GM23248 (cell line): ENCODE data around the gene C22orf23. TPM values are rescaled to one million over a fixed set of nuclear protein-coding genes. Genes with fewer than 3 reads are reported as not detected.

ENCODE experiments used
- DNase-seq: peaks from one replicate; pipeline ENCODE4 v3.0.0-alpha.2; 2015
- H2AFZ ChIP-seq: fragments of 200-600 bp; sonication (generic); 2 replicates; pipeline ENCODE4 v1.6.1; 2016; ENCODE audit warnings: antibody characterized with exemption
- H3F3A ChIP-seq: fragments of 200-600 bp; sonication (generic); 2 replicates; pipeline ENCODE4 v1.6.1; 2016; ENCODE audit warnings: mild to moderate bottlenecking, antibody characterized with exemption, mixed run types; ENCODE audit not compliant: insufficient read depth
- H3K27ac ChIP-seq: fragments of 200-600 bp; sonication (generic); 2 replicates; pipeline ENCODE4 v1.5.1; 2016; ENCODE audit warnings: mild to moderate bottlenecking
- H3K27me3 ChIP-seq: fragments of 200-600 bp; sonication (generic); replicated peaks from 2 replicates; pipeline ENCODE4 v1.6.1; 2016; ENCODE audit warnings: mild to moderate bottlenecking; ENCODE audit not compliant: insufficient read depth
- H3K36me3 ChIP-seq: fragments of 200-600 bp; sonication (generic); 2 replicates; pipeline ENCODE4 v1.6.1; 2016; ENCODE audit warnings: low read depth, mild to moderate bottlenecking
- H3K4me1 ChIP-seq: fragments of 200-600 bp; sonication (generic); 2 replicates; pipeline ENCODE4 v1.6.1; 2016; ENCODE audit warnings: mild to moderate bottlenecking; ENCODE audit not compliant: insufficient read depth
- H3K4me2 ChIP-seq: fragments of 200-600 bp; sonication (generic); one replicate; pipeline ENCODE4 v1.6.1; 2016; ENCODE audit warnings: mild to moderate bottlenecking; ENCODE audit not compliant: unreplicated experiment
- H3K4me3 ChIP-seq: fragments of 200-600 bp; sonication (generic); 2 replicates; pipeline ENCODE4 v1.5.1; 2016; ENCODE audit warnings: mild to moderate bottlenecking
- H3K79me2 ChIP-seq: fragments of 200-600 bp; sonication (generic); 2 replicates; pipeline ENCODE4 v1.6.1; 2016; ENCODE audit warnings: mild to moderate bottlenecking; ENCODE audit not compliant: insufficient read depth
- H3K9ac ChIP-seq: fragments of 200-600 bp; sonication (generic); 2 replicates; pipeline ENCODE4 v1.6.1; 2016; ENCODE audit warnings: mild to moderate bottlenecking
- H3K9me2 ChIP-seq: fragments of 200-600 bp; sonication (generic); 2 replicates; pipeline ENCODE4 v1.6.1; 2016; ENCODE audit warnings: mixed run types, mild to moderate bottlenecking, moderate library complexity; ENCODE audit not compliant: insufficient read depth
- H3K9me3 ChIP-seq: fragments of 200-600 bp; sonication (generic); one replicate; pipeline ENCODE4 v1.6.1; 2017; ENCODE audit warnings: low read depth
- H4K20me1 ChIP-seq: fragments of 200-600 bp; sonication (generic); 2 replicates; pipeline ENCODE4 v1.6.0; 2016; ENCODE audit not compliant: insufficient read depth
- EZH2 ChIP-seq: fragments of 200-600 bp; sonication (generic); IDR thresholded peaks from 2 replicates; pipeline ENCODE4 v1.6.1; 2018; ENCODE audit warnings: antibody characterized with exemption, mild to moderate bottlenecking; ENCODE audit not compliant: insufficient read depth, poor library complexity, severe bottlenecking
- EZH2phosphoT487 ChIP-seq: fragments of 200-600 bp; sonication (generic); IDR thresholded peaks from 2 replicates; pipeline ENCODE4 v1.6.1; 2018; ENCODE audit warnings: antibody characterized with exemption, moderate library complexity, mild to moderate bottlenecking, low read depth; ENCODE audit not compliant: insufficient read depth
- WGBS, 2 experiments: methylation state at CpG; one replicate each; pipeline ENCODE4 v1.1.6; 2015 to 2017; ENCODE audit warnings: low lambda C conversion rate in 2 of 2, low coverage in 1 of 2; ENCODE audit errors: missing lambda C conversion rate in 2 of 2; 5-methylcytosine and 5-hydroxymethylcytosine counted together
- in situ Hi-C: fragments of 300-500 bp; cut with MboI; formaldehyde crosslinking; loops from 2 replicates; pipeline ENCODE4 v1.15.0; 2020
- polyA plus RNA-seq: library from polyadenylated mRNA; unstranded; fragments of >200 nt; fragmentation: Nextera tagmentation; extraction: Ambion mirVana; gene quantifications from 2 replicates; pipeline ENCODE4 v1.2.1, GENCODE V29; 2016
- total RNA-seq: library from RNA; depleted of rRNA; stranded (reverse); fragments of >200 nt; shearing (Covaris generic); gene quantifications from 2 replicates; pipeline ENCODE4 v1.2.3, GENCODE V29; 2014

Gene C22orf23
- total and polyA plus RNA-seq, 2 experiments from 2014 or later, result 0.22 to 1.1 TPM

DNA sequence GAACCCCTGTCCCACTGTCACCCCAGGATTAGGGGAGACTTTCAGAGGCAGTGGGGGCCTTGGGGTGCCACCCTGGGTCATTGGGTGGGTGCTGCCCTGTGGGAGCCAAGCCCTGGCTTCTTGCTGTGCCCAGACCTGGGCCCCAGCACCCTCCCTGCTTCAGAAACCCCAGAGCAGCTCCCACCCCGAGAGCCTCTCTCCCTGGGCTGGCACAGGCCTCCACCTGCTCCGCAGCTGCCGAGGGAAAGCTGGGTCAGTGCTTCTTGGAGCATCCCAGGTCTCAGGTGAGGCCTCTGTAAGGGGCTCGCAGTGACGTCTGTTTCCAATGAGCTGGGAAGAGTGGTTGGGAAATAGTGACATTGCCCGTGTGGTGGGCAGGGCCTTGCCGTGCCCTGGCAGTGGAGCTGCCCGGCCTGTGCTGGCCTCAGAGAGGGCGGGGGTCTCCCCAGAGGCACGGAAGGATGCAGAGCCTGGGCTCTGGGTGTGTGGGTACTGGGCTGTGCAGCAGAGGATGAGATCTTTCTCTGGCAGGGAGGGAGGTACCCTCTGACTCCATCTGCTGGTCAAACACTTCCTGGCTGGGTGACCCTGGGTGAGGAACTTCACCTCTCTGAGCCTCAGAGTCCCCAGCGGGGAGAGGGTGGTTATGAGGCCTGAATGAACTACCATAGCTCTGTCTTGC lies 23.0 kb downstream of the C22orf23 start:
- Histone ChIP-seq H3K9ac (no peak overlapping the region), H3K27me3 (no peaks in the 10 kb centered on the region), H3K4me1 (peaks cover 10% of the 10 kb centered on the region), H3K79me2 (0 out of 2 replicates have a peak, but pooled peaks cover 3% of the 10 kb centered on the region), H3K9me3 (no peaks in the 10 kb centered on the region), H3F3A (peaks cover 25% of the 10 kb centered on the region), H3K36me3 (peaks cover 4% of the 10 kb centered on the region; the same call in 1 of the 2 replicates), H2AFZ (no peak overlapping the region), H3K4me3 (no peak overlapping the region), H4K20me1 (no peaks in the 10 kb centered on the region), H3K4me2 (no peak overlapping the region), H3K27ac (no peak overlapping the region), H3K9me2 (no peaks in the 10 kb centered on the region)
- TF ChIP-seq EZH2 (no peak), EZH2phosphoT487 (no peak)
- DNase-seq, result peak; percentile 60
- in situ Hi-C loops, result no loop called here
- 53 to 61% methylated on average over 11 of the region's 11 CpGs for WGBS, 2 experiments

DNA sequence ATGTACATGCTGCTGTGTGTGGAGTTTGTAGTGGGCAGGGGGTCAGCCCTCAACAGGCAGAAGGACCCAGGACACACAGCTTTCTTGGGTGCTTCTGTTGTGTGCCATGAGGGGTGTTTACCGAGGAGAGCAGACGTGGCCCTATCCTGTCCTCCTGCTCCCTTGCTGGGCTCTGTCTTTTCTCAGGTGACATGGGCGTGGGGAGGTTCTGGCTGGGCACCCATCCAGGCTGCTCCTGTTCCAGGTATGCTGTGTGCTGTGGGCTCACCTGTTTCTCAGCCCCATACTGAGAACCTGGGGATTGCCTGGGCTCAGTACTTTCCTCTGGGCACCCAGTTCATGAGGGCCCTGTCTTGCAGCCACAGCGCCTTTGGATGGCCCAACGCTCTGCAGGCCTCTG lies 24.0 kb downstream of the C22orf23 start:
- Histone ChIP-seq H3K27me3 (no peaks in the 10 kb centered on the region), H3K9me3 (no peaks in the 10 kb centered on the region), H3K4me2 (no peak overlapping the region), H3F3A (peaks cover 25% of the 10 kb centered on the region), H3K79me2 (no peaks in the 10 kb centered on the region), H3K9me2 (no peaks in the 10 kb centered on the region), H2AFZ (no peak overlapping the region), H3K27ac (no peak overlapping the region), H3K9ac (no peak overlapping the region), H3K4me1 (peaks cover 10% of the 10 kb centered on the region), H3K36me3 (peaks cover 4% of the 10 kb centered on the region; the same call in 1 of the 2 replicates), H4K20me1 (no peaks in the 10 kb centered on the region), H3K4me3 (no peak overlapping the region)
- in situ Hi-C loops, result no loop called here
- WGBS, 2 experiments, result 94 to 98% methylated on average over 5 of the region's 5 CpGs
- DNase-seq, result no peak
- TF ChIP-seq EZH2phosphoT487 (no peak), EZH2 (no peak)

GRCh38 chr22:37927637-37927936 lies 25.8 kb downstream of the C22orf23 start:
- no peak for DNase-seq
- no peak overlapping the region for H3K9ac ChIP-seq
- TF ChIP-seq EZH2, result no peak
- no peak for TF ChIP-seq EZH2phosphoT487
- peaks cover 13% of the 10 kb centered on the region; the same call in 1 of the 2 replicates for H3F3A ChIP-seq
- H3K79me2 ChIP-seq, result no peaks in the 10 kb centered on the region
- H3K9me2 ChIP-seq, result no peaks in the 10 kb centered on the region
- H3K27ac ChIP-seq, result no peak overlapping the region
- no peak overlapping the region for H3K4me3 ChIP-seq
- no peak overlapping the region for H3K4me2 ChIP-seq
- H2AFZ ChIP-seq, result no peak overlapping the region
- H3K27me3 ChIP-seq, result no peaks in the 10 kb centered on the region
- in situ Hi-C loops, result no loop called here
- WGBS, 2 experiments, result 89 to 92% methylated on average over 5 of the region's 5 CpGs
- no peaks in the 10 kb centered on the region for H3K9me3 ChIP-seq
- no peaks in the 10 kb centered on the region for H3K4me1 ChIP-seq
- H4K20me1 ChIP-seq, result no peaks in the 10 kb centered on the region
- H3K36me3 ChIP-seq, result no peaks in the 10 kb centered on the region; the same call in 1 of the 2 replicates

GRCh38 chr22:37926771-37927636 lies 26.4 kb downstream of the C22orf23 start:
- Histone ChIP-seq H3K27me3 (no peaks in the 10 kb centered on the region), H3K9me2 (no peaks in the 10 kb centered on the region), H3K4me1 (no peaks in the 10 kb centered on the region), H3K9ac (no peak overlapping the region), H3K4me2 (no peak overlapping the region), H3K36me3 (no peaks in the 10 kb centered on the region; the same call in 1 of the 2 replicates), H3K79me2 (no peaks in the 10 kb centered on the region), H3K4me3 (no peak overlapping the region), H3K9me3 (no peaks in the 10 kb centered on the region), H4K20me1 (no peaks in the 10 kb centered on the region), H2AFZ (no peak overlapping the region), H3K27ac (no peak overlapping the region), H3F3A (peaks cover 11% of the 10 kb centered on the region; the same call in 1 of the 2 replicates)
- in situ Hi-C loops, result no loop called here
- TF ChIP-seq EZH2phosphoT487 (no peak), EZH2 (no peak)
- DNase-seq, result no peak
- WGBS, 2 experiments, result 93 to 95% methylated on average over 25 to 32 of the region's 32 CpGs
